GM19328 (cell line): ENCODE results near the gene QRICH1.

Experiments
- ATAC-seq: cut with Tn5 transposase; IDR thresholded peaks from one replicate; pipeline ENCODE4 v1.9.1; 2021; ENCODE audit warnings: mild to moderate bottlenecking, moderate library complexity; ENCODE audit not compliant: unreplicated experiment

The QRICH1 gene

DNA sequence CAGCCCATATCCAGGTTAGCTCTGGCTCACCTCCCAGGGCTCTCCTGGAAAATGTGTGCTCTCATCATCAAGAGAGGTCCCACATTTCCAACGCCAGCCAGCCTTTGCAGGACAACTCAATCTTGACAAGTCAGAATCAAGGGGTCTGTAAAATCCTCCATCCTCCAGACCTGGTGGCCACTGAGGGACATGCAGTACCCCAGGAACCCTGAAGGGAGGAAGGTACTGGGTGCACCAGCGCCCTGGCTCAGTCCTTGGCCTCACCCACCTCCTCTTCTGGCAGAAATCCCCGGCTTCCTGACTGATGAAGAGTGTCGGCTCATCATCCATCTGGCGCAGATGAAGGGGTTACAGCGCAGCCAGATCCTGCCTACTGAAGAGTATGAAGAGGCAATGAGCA, 92.7 kb downstream of the QRICH1 start:
- ATAC-seq = no peak

DNA sequence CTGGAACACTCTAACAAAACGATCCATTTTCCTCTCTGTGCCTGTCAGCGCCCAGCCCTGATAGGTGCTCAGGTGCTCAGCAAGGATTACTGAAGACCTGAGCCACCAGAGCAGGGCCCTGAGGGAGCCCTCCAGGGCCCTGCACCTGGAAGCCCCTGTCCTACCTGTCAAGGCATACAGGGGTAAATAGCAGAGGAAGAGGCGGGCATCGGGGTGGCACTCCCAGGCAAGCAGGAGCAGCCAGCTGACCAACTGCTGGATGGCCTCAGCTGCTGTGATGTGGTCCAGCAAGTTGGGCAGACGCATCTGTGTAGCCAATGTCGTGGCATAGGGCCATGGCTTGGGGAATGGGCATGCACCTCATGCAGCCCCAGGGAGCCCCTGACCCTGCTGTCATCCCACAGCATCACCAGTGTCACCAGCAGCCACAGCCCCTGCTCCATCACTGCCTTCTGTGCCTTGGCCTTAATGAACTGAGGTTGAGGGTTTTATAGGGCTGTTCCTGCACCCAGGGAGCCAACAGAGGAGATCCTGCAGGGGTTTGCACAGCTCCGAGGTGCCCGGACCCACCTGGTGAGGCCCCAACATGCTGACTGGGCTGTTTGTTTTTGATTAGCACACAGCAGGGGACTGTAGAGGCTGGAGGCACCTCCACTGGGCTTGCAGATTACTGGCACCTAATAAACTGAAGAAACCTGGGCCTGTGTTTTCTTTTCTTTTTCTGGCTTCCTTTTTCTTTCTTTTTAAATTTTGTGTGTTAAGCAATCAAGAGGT, 94.6 kb downstream of the QRICH1 start:
- ATAC-seq = no peak

DNA sequence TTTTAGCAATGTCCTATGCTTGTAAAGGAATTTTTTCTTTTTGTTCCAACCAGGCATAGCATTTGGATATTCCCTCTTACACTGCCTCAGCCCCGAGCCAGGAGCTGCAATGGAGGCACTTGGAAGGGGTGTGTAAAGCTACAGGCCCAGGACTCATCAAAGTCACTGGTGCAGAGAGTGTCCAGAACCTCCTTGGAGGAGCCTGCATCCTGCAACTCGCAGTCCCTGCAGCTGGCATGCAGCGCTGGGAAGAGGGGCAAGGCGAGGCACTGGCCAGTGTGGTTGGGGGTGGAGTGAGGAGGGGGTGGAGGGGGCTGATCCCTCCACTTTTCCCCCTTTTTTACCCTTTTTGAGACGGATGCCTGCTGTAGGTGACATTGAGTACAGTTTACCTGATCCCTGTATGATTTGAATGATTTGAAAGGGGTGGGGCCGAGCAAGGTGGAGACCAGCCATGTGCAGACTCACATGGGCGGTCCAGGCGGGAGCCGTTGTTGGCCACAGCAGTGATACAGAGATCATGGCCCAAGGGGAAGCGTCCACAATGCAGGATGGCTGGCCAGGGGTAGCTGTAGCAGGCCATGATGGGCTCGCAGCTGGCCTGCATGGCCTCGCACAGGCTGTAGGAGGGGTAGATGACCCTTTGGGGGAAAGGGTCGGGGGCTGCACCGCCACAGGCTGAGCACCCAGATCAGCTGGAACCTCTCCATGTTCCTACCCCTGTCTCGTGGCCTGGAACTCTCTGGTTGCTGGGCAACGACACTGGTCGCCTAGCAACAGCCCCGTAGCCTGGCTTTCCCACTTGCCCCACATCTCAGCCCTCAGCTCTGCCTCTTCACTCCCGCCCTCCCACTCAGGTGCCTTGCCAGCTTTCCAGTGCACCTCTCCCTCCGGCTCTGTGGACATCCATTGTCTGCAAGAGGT, 95.9 kb downstream of the QRICH1 start:
- ATAC-seq = no peak

DNA sequence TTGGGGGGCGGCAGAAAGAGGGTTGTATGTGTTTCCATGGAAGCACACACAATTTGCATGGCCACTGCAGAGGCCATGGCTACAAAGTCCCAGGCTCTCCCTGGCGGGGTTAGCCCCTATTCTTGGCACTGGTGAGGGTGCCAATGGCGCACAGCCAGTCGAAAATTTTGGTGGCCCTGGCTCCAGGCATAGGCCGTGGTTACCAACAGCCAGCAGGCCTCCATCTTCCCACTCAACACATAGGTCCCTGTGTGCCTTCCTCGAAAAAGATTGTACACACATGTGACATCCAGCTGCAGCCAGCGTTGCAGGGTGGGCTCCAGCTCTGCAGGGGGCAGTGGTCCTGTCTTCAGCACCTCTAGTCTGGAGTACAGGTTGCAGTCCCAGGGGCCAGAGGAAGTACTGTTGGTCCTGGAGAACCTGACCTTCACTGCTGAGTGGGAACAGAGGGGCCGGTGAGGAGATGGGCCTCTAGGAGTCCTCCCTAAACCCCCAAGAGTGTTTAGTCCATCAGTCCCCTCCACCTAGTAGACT, 96.7 kb downstream of the QRICH1 start:
- no peak for ATAC-seq

DNA sequence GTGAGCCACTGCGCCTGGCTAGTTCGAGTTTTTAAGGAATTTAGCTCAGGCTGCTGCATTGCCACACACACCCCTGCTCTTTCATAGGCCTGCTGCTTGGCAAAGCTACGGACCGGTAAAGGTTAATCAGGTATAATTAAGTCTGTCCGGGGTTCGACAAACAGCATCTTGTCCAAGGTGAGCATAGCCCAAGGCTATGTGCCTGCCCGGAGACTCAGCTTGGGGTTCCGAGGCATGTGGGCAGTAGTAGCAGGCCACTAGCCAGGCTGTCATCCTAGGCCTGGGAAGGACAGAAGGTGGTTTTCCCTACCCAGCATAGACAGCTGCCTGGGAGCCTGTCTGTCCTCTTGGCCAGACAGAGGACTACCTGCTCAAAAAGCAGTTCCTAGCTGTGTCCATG, 97.2 kb downstream of the QRICH1 start:
- no peak for ATAC-seq

DNA sequence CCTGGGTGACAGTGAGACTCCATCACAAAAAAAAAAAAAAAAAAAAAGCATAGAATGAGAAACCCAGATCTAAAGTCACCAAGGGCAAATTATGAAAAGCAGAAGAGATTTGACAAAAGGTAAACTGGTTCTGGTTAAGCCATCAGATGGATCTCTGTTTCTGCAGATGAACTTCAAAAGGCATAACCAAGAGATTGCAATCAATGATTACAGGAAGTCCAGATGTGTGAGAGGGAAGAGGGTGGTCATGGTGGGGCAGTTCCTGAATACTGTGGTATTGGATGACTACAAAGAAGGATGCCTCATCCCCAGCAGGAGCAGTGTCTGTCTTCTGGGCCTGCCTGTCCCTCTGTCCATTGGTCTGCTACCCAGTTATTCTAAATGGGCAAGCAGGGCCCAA, 100.0 kb downstream of the QRICH1 start:
- ATAC-seq = no peak

DNA sequence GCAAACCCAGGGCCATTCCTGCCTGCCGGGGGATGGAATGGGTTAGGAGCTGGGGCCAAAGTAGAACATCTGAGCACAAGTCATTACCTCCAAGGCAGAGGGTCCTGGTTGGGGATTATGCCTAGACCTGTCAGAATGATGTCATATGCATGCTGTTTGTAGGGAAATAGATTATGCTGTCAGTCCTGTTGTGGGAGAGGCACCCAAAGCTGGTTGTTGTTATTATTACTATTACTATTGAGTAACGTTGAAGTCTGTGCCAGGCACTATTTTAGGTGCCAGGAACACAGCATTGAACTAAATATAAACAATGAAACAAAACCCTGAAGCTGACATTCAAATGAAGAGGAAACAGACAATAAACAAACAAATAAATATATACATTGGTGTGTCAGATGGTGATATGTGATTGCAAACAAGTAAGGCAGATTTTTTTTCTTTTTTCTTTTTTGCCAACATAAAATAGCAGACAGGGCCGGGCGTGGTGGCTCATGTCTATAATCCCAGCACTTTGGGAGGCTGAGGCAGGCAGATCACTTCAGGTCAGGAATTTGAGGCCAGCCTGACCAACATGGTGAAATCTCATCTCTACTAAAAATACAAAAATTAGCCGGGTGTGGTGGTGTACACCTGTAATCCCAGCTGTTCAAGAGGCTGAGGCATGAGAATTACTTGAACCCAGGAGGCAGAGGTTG, 101.9 kb downstream of the QRICH1 start:
- no peak for ATAC-seq

DNA sequence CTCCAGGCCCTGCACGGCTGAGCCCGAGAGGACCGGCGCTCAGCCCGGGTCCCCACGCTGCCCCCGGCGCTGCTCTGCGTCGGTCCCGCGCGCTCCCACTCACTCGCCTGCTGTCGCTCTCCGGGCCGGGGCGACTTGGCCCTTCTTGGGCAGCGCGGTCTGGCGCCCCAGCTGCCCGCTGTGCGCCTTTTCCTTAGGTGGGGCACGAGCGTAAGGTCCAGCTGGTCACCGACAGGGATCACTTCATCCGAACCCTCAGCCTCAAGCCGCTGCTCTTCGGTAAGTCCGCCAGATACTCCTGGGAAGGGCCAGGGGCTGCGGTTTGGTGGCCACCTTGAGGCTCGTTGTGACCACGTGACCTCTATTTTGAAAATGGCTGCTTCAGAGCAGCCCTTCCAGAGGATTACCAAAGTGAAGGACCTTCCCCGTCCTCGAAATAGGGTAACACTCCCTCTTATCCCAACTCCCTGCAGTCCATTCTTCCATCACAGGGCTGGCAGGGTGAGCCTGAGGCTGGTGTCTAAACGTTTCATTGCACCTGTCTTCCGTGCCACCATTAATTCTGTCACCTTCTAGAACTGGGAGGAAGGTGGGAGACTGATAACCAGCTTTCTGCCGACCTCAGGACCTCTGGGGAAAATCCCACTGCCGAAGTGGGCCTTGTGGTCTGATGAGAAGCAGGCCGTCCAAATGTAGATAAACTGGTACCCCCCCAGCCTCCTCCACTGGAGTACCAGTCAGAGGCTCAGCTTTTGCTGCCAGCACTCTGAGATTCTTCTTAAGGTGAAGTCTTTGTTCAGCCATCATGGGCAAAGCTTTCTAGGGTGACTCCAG, 103.0 kb downstream of the QRICH1 start:
- no peak for ATAC-seq

DNA sequence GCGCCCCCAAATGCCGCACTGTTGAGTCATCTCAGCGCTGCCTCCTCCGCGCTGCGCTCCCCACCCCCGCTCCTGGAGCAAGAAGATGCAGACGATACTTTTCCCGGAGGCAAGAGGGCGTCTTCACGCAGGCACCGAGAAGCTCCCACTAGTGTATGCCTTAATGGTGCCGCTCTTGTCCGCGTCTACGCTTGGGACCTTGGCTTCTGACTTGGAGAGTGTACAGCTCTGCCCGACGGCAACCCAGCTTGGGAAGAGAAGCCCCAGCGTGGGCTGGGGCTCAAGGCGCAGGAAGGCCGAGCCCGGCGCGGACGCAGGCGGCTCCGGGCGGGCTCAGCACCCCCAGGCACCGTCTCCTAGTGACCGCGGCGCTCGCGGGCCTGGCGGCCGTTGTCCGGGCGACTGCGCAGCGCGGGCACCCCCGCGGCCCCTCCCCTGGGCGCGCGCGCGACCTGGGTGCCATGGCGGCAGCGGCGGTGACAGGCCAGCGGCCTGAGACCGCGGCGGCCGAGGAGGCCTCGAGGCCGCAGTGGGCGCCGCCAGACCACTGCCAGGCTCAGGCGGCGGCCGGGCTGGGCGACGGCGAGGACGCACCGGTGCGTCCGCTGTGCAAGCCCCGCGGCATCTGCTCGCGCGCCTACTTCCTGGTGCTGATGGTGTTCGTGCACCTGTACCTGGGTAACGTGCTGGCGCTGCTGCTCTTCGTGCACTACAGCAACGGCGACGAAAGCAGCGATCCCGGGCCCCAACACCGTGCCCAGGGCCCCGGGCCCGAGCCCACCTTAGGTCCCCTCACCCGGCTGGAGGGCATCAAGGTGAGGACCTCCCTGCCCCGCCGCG, 103.9 kb downstream of the QRICH1 start, which contains the start of gene P4HTM:
Gene P4HTM, plus strand, starts transcription at position 446 of the 840 bp plus-strand sequence. Its CDS starts 16 bp downstream, at position 462.
- peak; percentile 48 for ATAC-seq

DNA sequence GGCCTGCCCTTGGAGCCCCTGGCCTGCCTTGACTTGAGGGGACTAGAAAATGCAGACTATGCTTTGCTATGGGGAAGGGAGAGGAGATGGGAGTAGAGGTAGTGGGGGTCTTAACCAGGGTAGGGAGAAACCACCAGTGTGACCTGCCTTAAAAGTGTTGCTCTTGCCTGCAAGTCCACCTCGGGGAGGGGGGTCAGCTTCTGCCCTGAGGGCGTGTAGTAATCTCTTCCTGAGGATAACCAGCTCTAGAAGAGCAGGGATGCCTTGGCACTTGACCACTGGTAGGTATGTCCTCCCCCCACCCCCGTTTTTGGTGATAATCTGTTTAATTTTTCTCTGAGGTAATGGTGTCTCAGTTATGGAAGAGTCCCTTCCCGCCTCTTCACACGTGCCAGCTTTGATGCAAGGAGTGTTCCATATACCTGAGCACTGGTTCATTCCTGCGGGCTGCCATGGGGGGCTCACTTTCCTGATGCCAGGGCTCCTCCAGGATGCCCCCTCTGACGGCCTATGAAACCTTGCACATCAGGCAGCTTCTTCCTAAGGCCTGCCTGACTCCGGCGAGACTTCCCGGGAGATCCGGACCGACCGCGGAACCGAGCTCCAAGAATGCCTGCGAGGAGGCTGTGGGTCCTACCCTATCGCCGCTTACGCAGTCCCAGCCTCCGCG, 104.6 kb downstream of the QRICH1 start:
- ATAC-seq = no peak

DNA sequence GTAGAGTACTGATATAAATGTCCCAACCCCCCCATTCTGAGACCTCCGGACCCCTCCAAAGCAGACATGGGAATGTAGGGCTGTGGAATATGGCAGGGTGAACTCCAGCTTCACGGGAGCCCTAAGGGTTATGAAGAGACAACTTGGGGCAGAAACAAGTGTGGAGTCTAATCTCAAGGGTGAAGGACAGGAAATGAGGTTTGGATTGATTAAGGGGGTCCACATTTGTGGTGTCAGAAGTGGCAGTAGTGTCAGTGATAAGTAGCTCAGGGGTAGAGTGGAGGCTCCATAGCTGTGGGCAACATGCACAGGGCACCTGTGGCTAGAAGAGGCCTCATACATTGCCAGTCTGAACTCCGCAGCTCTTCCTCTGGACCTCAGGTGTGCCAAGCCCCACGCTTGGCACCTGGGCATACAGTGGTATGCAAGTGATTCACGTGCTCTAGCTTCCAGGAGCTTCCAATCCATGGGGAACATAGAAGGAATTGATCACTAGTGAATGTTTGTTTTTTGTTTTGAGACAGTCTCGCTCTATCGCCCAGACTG, 108.0 kb downstream of the QRICH1 start:
- ATAC-seq = no peak

DNA sequence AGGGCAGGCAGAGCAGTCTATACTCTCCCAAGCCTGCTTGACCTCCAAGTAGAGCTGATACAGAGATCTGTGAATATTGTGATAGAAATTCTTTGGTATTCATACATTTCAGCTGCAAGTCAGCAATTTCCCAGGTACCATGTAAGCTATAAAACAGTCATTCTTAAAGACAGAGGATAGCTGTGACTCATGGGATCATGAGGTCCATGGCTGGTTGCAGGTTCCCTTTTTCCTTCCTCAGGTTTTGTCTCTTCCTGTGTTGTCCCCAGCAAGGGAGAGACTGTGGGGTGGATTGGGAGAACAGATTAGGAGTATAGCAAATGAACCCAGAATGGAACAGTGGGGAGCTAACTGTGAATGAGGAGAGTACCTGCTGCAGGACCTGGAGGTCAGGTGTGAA, 109.2 kb downstream of the QRICH1 start:
- no peak for ATAC-seq

DNA sequence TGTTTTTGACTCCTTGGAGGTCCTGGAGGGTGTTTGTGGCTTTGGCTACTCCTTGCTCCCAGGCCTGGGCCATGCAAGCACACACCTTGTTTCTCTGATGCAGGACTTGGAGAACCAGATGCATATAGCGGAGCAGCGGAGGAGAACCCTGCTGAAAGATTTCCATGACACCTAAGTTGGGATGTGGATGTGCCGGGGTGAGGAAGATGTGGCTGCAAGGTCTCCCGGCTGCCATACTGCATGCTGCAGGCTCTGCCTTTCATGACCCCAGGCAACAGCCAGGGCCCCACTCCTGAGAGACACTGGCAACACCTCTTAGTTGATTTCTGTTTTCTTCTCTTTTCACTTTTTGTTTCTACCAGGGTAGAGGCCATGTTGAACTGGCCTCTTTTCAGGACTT, 110.8 kb downstream of the QRICH1 start:
- ATAC-seq = no peak

DNA sequence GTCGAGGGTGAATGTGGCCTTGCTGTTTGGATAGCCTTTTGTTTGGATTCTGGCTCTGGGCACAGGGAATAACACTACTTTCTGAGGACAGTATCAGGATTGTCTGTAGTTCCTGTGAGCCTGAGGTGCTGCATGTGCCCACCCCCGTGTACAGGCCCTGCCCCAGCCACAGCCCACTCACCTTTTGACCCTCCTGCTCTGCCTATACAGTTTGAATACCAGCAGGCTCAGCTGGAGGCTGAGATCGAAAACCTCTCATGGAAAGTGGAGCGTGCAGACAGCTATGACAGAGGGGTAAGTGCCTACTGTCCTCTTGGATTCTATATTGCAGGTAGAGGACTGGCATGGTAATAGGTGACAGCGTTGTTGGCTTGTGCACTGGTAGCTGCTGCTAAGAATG, 111.2 kb downstream of the QRICH1 start:
- ATAC-seq = no peak

DNA sequence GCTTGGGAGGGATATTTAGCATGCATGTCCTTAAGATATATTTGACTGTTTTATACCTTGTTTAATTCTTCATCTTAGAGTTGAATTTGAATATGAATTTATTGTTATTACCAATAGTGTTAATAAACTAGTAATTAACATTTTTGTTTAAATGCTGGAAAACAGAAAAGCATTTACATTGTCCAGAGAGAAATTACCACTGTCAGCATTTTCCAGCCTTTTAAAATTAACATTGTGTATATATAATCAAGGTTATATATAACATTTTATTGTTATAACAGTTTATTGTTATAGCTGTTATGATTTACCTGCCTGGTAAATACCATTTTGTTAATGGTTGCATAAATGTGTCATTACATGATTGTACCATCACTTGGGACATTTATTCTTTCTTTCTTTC, 111.9 kb downstream of the QRICH1 start:
- ATAC-seq = no peak

DNA sequence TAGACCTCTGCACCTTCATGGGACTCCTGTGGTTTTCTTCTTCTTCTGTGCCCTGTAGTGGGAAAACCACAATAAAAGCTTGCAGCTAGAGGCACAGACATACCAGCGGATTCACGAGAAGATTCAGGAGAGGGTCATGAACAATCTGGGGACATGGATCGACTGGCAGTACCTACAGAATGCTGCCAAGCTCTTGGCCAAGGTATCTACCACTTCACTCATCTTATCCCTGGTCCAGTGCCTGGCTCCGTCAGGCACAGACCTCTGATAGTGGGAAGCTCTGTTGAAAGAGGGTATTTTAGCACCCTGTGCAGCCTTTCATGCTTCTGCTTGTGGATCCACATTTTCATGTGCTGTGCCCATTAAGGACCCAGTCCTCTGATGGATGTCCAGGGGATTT, 113.6 kb downstream of the QRICH1 start:
- no peak for ATAC-seq
